Stimulated activated CD8-positive, alpha-beta memory T cell treated with anti-CD3 and anti-CD28 coated beads, Interleukin-4, amount 100 ng/mL, for 48 hours (primary cell): ENCODE results near the gene CD99L2.
"Not testable (repeated sequence)": the region's sequence is repeated elsewhere in the genome, so short reads cannot be mapped to it uniquely, and the experiment has no call there.

Experiments used
- DNase-seq: peaks from one replicate; pipeline ENCODE4 v3.0.0-alpha.2; 2020

Gene CD99L2

DNA sequence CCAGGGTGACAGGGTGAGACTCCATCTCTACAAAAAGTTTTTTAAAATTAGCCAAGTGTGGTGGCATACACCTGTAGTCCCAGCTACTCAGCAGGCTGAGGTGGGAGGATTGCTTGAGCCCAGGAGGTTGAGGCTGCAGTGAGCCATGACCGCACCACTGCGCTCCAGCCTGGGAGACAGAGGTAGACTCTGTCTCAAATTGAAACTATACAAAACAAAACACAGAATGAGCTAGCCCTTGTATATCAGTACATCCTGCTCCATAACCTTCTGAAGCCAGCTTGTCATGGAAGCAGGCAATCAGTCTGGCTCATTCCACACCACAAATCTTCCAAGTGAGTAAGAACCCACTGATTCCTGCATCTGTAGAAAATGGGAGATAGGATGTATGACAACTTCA is 49.0 kb downstream of the CD99L2 start:
- no peak for DNase-seq

DNA sequence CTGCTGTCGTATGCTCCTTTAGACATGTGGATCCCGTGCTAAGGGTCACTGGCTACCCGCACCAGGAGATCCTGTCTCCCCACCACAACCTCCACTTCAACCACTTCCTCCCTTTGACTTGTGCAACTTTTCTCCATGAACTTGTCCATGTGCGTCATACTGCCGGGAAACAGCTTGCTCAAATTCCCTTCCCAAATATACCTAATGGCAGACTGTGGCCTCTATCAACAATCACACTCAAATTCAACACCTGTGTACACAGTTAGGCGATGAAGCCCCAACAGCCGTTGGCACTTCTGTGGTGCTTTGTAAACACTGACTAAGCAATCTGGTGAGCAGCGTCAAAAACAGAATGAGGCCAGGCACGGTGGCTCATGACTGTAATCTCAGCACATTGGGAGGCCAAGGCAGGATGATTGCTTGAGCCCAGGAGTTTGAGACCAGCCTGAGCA is 49.5 kb downstream of the CD99L2 start:
- DNase-seq: no peak

DNA sequence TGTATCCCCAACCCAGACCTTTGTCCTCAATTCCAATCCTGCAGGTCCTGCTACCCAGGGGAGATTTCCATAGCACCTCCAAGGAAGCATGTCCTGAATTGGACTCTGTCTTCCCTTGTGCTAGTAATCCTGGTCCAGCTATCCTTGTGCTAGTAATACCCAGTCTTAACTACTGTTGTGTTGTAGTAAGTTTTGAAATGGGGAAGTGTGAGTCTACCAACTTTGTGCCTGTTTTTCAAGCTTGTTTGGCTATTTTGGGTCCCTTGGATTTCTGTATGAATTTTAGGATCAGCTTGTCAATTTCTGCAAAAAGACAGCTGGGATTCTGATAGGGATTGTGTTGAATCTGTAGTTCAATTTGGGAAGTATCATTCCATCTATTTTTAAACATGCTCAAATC is 51.4 kb downstream of the CD99L2 start:
- DNase-seq: no peak

DNA sequence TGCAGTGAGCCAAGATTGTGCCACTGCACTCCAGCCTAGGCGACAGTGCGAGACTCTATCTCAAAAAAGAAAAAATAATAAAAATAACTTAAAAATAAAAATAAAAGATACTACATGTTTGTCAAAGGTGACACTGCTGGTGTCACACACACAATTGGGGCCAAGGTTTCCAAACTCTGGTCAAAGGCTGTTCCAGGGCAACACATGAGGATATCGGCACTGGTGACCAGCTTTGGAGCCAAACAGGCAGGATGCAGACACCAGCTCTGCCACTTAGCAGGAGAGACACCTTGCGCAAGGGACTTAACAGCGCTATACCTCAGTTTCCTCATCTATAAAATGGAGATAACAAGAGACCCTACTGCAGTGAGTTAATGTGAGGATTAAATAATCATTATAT is 52.3 kb downstream of the CD99L2 start:
- no peak for DNase-seq

DNA sequence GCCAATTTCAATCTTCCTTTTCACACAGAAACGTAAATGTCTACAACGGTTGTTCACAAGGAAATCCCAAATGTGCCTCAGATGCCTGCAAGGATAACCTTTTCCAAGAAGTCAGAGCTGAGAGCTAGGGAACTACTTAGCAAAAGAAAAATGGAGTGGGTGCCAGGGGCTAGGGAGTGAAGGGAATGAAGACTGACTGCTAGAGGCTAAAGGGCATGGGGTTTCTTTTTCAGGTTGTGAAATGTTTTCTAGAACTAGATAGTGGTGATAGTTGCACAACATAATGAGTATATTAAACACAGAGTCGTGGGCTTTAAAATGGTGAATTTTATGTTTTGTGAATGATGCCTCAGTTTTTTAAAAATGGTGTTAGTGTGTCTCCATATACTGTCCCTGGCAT is 53.4 kb downstream of the CD99L2 start:
- DNase-seq: no peak

DNA sequence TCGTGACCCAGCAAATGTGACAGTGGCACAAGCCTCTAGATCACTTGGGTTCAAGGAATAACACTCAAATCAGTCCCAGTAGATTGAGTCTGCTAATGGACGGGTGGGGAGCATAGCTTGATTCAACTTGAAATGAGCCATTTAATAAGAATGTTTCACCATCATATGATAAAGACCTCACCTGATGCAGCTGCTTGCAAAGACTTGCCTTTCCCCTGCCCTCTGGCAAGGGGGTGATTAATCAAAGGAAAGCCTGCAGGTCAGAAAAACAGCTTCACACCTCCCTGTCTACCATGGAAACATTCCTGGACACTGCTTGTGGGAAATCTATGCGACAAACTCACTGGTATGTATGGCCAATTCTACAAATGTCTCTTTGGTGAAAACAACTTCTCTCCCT is 54.5 kb downstream of the CD99L2 start:
- DNase-seq: no peak

DNA sequence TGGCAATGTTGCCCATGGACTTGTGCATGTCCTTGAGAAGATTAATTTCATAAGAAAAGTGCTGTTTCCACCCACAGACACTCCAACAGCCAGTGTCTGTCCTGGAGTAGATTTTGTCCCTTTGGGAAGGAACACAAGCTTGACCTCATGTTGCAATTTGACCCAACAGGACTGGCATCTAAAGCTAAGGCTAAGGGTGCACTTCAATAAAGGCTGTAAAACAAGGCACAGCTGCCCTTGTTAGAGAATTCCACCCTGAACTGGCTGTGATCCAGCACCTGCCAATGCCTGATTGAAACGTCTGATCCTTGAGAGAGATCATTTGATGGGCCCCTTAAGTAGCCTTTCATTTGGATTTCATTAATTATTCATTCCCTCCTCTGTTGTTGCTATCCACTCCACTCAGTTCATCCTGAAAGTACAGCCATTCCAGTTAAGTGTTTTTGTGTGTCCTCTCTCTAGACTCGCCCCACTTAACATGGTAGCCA is 56.2 kb downstream of the CD99L2 start:
- no peak for DNase-seq

DNA sequence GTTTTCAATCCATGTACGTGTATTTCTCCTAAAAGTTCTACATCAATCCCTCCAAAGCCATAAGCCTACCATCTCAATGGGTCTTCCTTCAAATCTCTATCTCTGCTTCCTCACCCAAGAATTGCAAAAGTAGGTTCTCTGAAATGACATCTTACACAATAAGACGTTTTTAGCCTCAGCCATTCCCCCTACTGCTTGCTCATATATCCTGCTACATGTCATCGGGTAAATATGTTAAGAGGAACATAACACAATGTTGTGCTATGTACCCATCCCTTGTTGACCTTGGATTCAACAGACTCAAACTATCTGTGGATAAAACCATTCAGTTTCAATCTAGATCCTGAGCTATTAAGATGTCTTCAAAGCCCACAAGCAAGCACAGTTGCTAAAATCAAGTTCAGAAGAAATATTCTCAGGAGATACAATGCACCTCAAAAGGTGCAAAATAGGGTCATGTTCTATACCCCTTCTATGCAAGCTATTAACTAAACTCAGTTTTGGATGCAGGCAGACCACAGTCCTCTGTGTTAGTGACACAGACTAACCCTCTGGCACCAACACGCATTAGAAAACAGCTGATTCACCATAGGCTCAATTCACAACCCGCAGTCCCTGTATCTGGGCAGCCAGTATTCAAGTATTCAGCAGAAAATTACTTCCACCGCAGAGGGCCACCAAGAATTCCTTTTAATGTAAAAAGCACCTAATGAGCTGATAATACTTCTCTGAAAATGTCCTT is 56.8 kb downstream of the CD99L2 start:
- DNase-seq: no peak

DNA sequence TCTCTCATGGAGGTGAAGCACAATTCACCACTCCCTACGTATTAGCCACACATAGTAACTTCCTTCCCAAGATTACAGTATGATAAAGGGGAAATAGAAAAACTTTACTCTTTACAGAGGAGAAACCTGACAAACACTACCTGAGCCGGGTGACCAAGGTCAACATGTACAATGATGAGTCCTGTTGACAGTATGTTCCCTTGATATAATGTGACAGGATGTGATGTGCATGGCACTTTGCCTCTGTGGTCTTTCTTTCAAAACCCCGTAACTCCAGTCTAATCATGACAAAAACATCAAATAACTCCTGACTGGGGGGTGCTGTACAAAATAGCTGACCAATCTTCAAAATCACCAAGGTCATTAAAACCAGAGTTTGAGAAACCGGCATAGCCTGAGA is 60.6 kb downstream of the CD99L2 start:
- DNase-seq: no peak

DNA sequence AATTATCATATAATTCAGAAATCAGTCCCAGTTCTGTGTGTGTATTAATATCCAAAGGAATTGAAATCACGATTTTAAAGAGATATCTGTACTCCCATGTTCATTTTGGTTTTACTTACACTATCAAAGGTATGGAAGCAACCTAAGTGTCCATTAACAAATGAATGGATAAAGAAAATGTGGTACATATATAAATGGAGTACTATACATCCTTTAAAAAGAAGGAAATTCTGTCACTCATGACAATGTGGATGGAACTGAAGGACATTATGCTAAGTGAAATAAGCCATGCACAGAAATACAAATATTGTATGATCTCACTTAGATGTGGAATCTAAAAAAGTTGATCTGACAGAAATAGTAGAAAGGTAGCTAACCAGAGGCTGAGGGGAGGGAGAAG is 63.8 kb downstream of the CD99L2 start:
- DNase-seq: no peak

DNA sequence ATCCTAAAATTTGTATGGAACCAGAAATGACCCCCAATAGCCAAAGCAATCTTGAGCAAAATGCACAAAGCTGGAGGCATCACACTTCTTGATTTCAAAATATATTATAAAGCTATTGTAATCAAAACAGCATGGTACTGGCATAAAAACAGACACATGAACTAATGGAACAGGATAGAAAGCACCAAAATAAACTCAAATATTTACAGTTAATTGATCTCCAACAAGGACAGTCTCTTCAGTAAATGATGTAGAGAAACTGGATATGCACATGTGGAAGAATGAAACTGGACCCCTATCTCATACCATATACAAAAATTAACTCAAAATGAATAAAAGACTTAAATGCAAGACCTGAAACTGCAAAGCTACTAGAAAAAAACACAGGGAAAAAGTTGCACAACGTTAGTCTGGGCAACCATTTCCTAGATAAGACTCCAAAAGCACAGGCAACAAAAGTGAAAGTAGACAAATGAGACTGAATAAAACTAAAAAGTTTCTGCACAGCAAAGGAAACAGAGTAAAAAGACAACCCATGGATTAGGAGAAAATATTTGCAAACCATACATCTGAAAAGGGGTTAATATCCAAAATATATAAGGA is 64.9 kb downstream of the CD99L2 start:
- DNase-seq: no peak

DNA sequence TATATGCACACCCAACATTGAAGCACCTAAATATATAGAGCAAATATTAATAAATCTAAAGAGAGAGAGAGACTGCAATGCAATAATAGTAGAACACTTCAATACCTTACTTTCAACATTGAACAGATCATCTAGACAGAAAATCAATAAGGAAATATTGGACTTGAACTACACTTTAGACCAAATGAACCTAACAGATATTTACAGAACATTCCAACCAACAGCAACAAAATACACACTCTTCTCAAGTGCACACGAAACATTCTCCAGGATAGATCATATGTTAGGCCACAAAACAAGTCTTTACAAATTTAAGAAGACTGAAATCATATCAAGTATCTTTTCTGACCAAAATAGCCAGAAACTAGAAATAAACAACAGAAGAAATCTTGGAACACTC is 66.6 kb downstream of the CD99L2 start:
- DNase-seq: no peak

DNA sequence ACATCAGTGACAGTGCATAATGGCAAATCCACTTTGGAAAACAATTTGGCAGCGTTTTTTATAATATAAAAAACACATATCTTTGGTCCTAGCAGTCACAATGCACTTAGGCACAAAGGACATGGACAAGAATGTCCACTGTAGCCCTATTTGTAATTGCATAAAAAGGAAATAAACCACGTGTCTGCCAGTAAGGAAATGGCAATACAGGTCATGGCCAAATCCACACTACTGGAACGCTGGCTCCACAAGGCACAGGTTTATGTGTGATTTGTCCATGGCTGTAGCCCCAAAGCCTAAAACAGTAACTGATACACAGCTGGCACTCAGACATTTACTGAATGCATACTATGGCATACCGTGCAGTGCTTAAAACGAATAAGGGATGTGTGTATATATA is 69.7 kb downstream of the CD99L2 start:
- DNase-seq: no peak

DNA sequence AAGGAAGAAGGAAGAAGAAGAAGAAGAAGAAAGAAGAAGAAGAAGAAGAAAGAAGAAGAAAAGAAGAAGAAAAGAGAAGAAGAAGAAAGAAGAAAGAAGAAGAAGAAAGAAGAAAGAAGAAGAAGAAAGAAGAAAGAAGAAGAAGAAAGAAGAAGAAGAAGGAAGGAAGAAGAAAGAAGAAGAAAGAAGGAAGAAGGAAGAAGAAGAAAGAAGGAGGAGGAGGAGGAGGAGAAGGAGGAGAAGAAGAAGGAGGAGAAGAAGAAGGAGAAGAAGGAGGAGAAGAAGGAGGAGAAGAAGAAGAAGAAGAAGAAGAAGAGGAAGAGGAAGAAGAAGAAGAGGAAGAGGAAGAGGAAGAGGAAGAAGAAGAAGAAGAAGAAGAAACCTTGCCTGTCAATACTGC is 74.1 kb downstream of the CD99L2 start:
- not testable (repeated sequence) for DNase-seq

DNA sequence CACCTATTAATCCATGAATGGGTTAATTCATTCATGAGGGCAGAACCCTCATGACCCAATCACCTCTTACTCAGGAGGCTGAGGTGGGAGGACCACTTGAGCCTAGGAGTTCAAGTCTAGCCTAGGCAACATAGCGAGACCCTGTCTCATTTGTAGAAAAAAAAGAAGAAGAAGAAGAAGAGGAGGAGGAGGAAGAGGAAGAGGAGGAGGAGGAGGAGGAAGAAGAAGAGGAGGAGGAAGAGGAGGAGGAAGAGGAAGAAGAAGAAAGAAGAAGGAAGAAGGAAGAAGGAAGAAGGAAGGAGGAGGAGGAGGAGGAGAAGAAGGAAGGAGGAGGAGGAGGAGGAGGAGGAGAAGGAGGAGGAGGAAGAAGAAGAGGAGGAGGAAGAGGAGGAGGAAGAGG is 74.6 kb downstream of the CD99L2 start:
- not testable (repeated sequence) for DNase-seq

DNA sequence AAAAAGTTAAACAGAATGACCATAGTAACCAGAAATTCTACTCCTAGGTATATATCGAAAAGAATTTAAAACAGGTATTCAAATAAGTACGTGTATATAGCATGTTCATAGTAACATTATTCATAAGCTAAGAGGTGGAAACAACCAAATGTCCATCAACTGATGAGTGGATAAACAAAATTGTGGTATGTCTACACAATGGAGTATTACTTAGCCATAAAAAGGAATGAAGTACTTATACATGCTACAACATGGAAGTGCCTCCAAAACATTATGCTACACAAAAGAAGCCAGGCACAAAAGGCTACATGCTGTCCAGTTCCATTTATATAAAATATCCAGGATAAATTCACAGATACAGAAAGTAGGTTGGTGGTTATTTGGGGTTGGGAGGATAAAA is 76.5 kb downstream of the CD99L2 start:
- DNase-seq: no peak

DNA sequence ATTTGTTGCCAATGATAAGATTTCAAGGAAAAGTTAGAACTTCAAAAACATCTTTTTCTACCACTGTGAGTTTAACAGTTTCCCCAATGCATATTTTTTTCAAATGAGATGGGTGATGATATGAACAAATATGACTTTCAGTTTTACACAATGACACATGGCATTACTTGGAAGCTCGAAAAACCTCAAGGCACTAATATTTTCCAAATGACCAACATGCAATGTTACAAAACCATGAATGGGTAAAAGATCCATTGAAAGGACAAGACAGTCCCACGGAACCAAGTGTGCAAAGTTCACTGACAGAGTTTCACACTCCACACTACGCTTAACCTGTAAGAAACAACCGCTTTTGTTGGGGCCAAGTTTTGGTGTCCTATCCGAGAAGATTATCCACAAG is 84.5 kb downstream of the CD99L2 start:
- no peak for DNase-seq

DNA sequence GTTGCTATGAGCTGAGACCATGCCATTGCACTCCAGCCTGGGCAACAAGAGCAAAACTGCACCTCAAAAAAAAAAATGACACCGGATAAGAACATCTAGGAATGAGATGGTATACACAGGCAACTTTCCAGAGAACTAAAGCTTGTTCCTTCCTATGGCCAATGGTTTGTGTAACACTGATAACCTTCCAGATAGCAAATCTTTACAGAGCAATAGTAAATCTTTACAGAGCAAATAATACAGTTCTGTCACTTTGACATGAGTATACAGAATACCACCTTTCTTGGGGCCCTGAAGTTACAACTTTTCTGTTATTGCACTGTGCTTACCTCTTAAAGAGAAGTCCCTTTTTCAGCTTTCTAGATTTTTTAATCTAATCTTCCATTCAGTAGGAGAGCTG is 91.6 kb downstream of the CD99L2 start:
- no peak for DNase-seq

DNA sequence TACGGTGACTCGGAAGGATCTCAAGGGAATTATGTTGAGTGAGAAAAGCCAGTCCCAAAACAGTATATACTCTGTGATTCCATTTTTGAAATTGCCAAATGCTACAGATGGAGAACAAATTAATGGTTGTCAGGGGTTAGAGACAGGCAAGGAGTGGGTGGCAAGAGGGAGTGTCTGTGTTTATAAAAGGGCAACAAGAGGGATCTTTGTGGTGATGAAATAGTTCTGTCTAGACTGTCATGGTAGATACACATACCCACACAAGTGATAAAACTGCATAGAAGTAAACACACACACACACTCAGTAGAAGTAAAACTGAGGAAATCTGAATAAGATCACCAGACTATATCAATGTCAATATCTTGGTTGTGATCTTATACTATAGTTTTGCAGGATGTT is 92.7 kb downstream of the CD99L2 start:
- no peak for DNase-seq

DNA sequence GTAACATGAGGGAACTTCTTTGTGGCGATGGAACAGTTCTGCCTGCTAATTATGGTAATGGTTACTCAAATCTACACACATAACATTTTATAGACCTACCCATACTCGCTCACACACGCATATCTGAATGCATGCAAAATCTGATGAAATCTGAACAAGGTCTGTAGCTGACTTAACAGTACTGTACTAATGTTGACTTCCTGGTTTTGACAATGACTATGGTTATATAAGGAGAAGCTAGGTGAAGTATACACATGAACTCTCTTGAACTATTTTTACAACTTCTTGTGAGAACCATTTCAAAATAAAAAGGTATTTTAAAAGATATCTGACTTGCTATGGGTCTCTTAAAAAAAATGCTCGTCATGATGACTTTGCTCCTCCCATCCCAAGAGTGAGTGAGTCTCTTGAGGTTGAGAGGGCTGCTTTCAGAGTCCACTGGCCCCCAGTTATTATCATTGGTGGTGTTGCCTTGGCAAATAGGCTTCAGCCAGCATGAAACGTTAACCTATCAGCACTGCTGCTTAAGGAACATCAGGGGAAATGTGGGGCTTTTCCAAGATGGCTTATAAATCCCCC is 105.4 kb downstream of the CD99L2 start:
- no peak for DNase-seq

DNA sequence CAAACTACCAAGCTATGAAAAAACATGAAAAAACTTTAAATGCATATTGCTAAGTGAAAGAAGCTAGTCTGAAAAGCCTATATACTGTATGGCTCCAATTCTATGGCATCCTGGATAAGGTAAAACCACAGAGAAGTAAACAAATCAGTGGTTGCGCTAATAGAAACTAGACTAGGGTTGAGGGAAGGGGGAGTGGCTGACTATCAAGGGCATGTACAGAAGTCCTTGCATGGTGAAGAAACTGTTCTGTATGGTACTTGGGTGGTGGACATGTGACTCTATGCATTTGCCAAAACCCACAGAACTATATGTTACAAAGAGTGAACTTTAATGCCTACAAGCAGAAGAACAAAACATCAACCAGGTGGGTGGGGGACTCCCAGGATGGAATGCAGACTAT is 108.4 kb downstream of the CD99L2 start:
- no peak for DNase-seq

DNA sequence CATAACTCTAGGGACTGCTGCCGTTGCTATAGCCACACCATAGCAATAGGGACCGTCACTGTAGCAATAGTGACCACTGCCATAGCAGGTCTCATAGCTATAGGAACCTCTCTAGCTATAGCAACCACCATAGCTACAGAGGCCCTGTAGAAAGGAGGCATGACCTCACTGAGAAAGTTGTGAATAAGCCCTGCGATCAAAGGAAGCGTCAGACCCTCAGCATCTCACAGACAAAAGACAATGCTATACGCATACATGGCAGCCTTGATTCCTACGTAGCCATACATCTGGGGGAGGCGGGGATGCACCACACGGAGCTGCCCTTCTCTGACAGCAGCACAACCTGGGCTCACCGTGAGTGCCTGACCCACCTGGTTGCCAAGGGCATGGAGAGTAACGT is 116.8 kb downstream of the CD99L2 start:
- no peak for DNase-seq

DNA sequence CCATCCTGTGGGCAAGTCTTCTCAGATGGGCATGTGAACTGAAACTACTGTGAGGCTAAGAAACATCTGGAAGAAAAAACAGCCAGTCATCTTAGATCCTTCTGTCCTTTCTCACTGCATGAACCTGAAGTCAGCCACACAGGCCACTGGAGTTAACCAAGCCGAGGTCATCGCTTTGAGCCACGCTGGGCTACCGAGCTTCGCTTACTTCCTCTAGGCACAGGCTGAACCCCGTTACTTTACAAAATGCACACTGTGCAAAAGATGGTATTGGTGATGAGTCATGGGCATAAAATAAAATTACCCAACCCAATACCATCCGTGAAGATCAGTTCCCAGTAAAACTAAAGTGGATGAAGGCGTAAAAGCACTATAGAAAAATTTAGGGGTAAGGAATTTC is 119.1 kb downstream of the CD99L2 start:
- no peak for DNase-seq

DNA sequence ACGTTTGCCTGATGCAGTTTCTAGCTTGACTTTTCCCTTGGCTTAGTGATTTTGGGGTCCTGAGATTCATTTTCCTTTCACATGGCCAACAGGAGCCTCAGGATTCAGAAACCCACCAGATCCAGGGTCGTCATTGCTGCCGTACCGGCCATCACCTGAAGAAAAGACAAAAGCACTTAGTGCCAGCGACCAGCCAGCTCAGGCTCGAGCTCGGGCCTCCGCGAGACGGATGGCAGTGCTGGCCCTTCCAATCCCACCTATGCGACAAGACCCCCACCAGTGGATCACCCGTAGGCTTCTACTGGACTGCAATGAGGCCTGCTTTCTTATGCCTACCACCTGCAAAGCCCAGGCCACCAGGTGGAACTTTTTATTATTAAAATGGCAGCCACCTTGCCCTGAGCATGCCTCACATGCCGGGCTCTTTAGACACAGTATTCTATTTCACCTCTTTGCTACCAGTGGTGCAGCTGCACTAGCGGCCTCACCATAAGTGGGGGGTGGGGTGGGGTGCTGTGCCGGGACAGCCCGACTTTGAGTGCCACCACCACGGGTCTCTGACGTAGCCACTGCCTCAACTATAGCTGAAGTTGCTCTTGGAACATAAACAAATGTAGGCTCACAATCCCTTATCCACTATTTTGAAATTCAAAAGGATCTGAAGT is 121.0 kb downstream of the CD99L2 start:
- DNase-seq: no peak
